OCI-LY3 (cell line): ENCODE results near the gene HCRTR1.

ENCODE experiments used
- H2AFZ ChIP-seq: fragments of 200-600, 300-600 bp; shearing (Covaris generic); 2 replicates; pipeline ENCODE4 v1.6.0; 2014; ENCODE audit warnings: antibody characterized with exemption, low read depth, low read length
- H3K27ac ChIP-seq: fragments of 200-600, 300-600 bp; sonication (generic); 2 replicates; pipeline ENCODE4 v1.5.1; 2014; ENCODE audit warnings: mild to moderate bottlenecking, low read length, moderate library complexity, mixed read lengths
- H3K27me3 ChIP-seq: fragments of 200-600, 300-600 bp; sonication (generic); 2 replicates; pipeline ENCODE4 v1.6.1; 2014; ENCODE audit warnings: low read depth, low read length, mixed read lengths
- H3K36me3 ChIP-seq: fragments of 200-600, 300-600 bp; sonication (generic); replicated peaks from 2 replicates; pipeline ENCODE3; 2014; ENCODE audit warnings: low read depth, low read length, mixed read lengths
- H3K4me1 ChIP-seq: fragments of 300-600, 200-600 bp; sonication (generic); 2 replicates; pipeline ENCODE4 v1.6.1; 2014; ENCODE audit warnings: low read length, mixed read lengths
- H3K4me2 ChIP-seq: fragments of 200-600, 300-600 bp; sonication (generic); 2 replicates; pipeline ENCODE4 v1.6.1; 2014; ENCODE audit warnings: low read length, mixed read lengths
- H3K4me3 ChIP-seq: fragments of 300-600, 200-600 bp; sonication (generic); 2 replicates; pipeline ENCODE4 v1.5.1; 2014; ENCODE audit warnings: antibody characterized with exemption, mild to moderate bottlenecking, low read length, moderate library complexity
- H3K79me2 ChIP-seq: fragments of 300-600, 200-600 bp; shearing (Covaris generic); 2 replicates; pipeline ENCODE4 v1.6.1; 2014; ENCODE audit warnings: mild to moderate bottlenecking, low read length, mixed read lengths
- H3K9ac ChIP-seq: fragments of 300-600, 200-600 bp; shearing (Covaris generic); 2 replicates; pipeline ENCODE4 v1.6.0; 2014; ENCODE audit warnings: mild to moderate bottlenecking, low read length, moderate library complexity
- H3K9me3 ChIP-seq: fragments of 200-600, 300-600 bp; shearing (Covaris generic); 2 replicates; pipeline ENCODE4 v1.6.1; 2014; ENCODE audit warnings: low read length, mixed read lengths; ENCODE audit not compliant: insufficient read depth
- H4K20me1 ChIP-seq: fragments of 200-600, 300-600 bp; sonication (generic); 2 replicates; pipeline ENCODE4 v1.6.1; 2016; ENCODE audit warnings: low read length, mixed read lengths; ENCODE audit not compliant: insufficient read depth
- EZH2phosphoT487 ChIP-seq: fragments of 200-600 bp; shearing (Covaris generic); IDR thresholded peaks from 2 replicates; pipeline ENCODE4 v1.6.1; 2018; ENCODE audit warnings: antibody characterized with exemption, mixed run types, low read depth
- TF ChIP-seq, protein P1 (sequence below): fragments of 200-600, 300-600 bp; sonication (generic); IDR thresholded peaks from 2 replicates; pipeline ENCODE4 v1.5.1; 2014; ENCODE audit warnings: antibody characterized with exemption, low read length, low read depth

The HCRTR1 gene

GRCh38 chr1:31666263-31666963 lies 48.9 kb downstream of the HCRTR1 start:
- Histone ChIP-seq H3K27ac (no peak overlapping the region), H4K20me1 (no peaks in the 10 kb centered on the region), H3K4me3 (no peak overlapping the region), H3K4me2 (no peak overlapping the region), H3K27me3 (0 out of 2 replicates have a peak, but pooled peaks cover 3% of the 10 kb centered on the region), H2AFZ (no peak overlapping the region), H3K9ac (no peak overlapping the region), H3K9me3 (no peaks in the 10 kb centered on the region), H3K4me1 (no peaks in the 10 kb centered on the region), H3K79me2 (no peaks in the 10 kb centered on the region), H3K36me3 (no peaks in the 10 kb centered on the region)
- no peak for TF ChIP-seq EZH2phosphoT487
- TF ChIP-seq, protein P1, sequence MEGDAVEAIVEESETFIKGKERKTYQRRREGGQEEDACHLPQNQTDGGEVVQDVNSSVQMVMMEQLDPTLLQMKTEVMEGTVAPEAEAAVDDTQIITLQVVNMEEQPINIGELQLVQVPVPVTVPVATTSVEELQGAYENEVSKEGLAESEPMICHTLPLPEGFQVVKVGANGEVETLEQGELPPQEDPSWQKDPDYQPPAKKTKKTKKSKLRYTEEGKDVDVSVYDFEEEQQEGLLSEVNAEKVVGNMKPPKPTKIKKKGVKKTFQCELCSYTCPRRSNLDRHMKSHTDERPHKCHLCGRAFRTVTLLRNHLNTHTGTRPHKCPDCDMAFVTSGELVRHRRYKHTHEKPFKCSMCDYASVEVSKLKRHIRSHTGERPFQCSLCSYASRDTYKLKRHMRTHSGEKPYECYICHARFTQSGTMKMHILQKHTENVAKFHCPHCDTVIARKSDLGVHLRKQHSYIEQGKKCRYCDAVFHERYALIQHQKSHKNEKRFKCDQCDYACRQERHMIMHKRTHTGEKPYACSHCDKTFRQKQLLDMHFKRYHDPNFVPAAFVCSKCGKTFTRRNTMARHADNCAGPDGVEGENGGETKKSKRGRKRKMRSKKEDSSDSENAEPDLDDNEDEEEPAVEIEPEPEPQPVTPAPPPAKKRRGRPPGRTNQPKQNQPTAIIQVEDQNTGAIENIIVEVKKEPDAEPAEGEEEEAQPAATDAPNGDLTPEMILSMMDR, result no peak

- Histone ChIP-seq H3K9me3 (no peaks in the 10 kb centered on the region), H3K27me3 (0 out of 2 replicates have a peak, but pooled peaks cover 3% of the 10 kb centered on the region), H3K4me3 (no peak overlapping the region), H3K4me1 (no peaks in the 10 kb centered on the region), H3K79me2 (no peaks in the 10 kb centered on the region), H3K4me2 (no peak overlapping the region), H4K20me1 (no peaks in the 10 kb centered on the region), H2AFZ (no peak overlapping the region), H3K27ac (no peak overlapping the region), H3K9ac (no peak overlapping the region), H3K36me3 (no peaks in the 10 kb centered on the region)
- TF ChIP-seq, protein P1, result no peak
- no peak for TF ChIP-seq EZH2phosphoT487
Measured at GRCh38 chr1:31667065-31667785, 49.7 kb downstream of the HCRTR1 start.

- H3K4me1 ChIP-seq, result no peaks in the 10 kb centered on the region
- no peak for TF ChIP-seq EZH2phosphoT487
- TF ChIP-seq, protein P1, result no peak
- no peaks in the 10 kb centered on the region for H3K36me3 ChIP-seq
- no peaks in the 10 kb centered on the region for H3K79me2 ChIP-seq
- no peak overlapping the region for H3K4me3 ChIP-seq
- no peak overlapping the region for H2AFZ ChIP-seq
- H3K9me3 ChIP-seq, result no peaks in the 10 kb centered on the region
- no peak overlapping the region for H3K4me2 ChIP-seq
- no peaks in the 10 kb centered on the region for H4K20me1 ChIP-seq
- 0 out of 2 replicates have a peak, but pooled peaks cover 3% of the 10 kb centered on the region for H3K27me3 ChIP-seq
- no peak overlapping the region for H3K9ac ChIP-seq
- H3K27ac ChIP-seq, result no peak overlapping the region
Measured at GRCh38 chr1:31668303-31668883, 50.9 kb downstream of the HCRTR1 start.

- TF ChIP-seq, protein P1, result no peak
- no peak for TF ChIP-seq EZH2phosphoT487
- Histone ChIP-seq H3K79me2 (no peaks in the 10 kb centered on the region), H3K27me3 (0 out of 2 replicates have a peak, but pooled peaks cover 3% of the 10 kb centered on the region), H3K4me3 (no peak overlapping the region), H2AFZ (no peak overlapping the region), H3K4me2 (no peak overlapping the region), H3K36me3 (no peaks in the 10 kb centered on the region), H3K27ac (no peak overlapping the region), H3K9me3 (no peaks in the 10 kb centered on the region), H3K4me1 (no peaks in the 10 kb centered on the region), H4K20me1 (no peaks in the 10 kb centered on the region), H3K9ac (no peak overlapping the region)
Measured at GRCh38 chr1:31669433-31669785, 51.9 kb downstream of the HCRTR1 start.
